NCI-H1092 (cell line): Measurements from ENCODE around the gene PLXDC2.
"Not testable (repeated sequence)": the region's sequence is repeated elsewhere in the genome, so short reads cannot be mapped to it uniquely, and the experiment has no call there.

Experiments used
- DNase-seq: peaks from one replicate; lab custom pipeline; 2025; lab: John Stamatoyannopoulos, UW

The PLXDC2 gene

GRCh38 chr10:19979628-19980027 is 163.4 kb downstream of the PLXDC2 start:
- DNase-seq = no peak

- DNase-seq = no peak
Observed at GRCh38 chr10:19983880-19984565, 167.8 kb downstream of the PLXDC2 start.

- no peak for DNase-seq
Observed at GRCh38 chr10:19985745-19986144, 169.5 kb downstream of the PLXDC2 start.

GRCh38 chr10:19986591-19986990 is 170.4 kb downstream of the PLXDC2 start:
- no peak for DNase-seq

- DNase-seq = no peak
Observed at GRCh38 chr10:19987931-19988330, 171.7 kb downstream of the PLXDC2 start.

- DNase-seq = no peak
Observed at GRCh38 chr10:19993714-19994315, 177.6 kb downstream of the PLXDC2 start.

- DNase-seq = no peak
Observed at GRCh38 chr10:19998482-19998881, 182.2 kb downstream of the PLXDC2 start.

- DNase-seq = no peak
Observed at GRCh38 chr10:19999431-19999830, 183.2 kb downstream of the PLXDC2 start.

- DNase-seq = not testable (repeated sequence)
Observed at GRCh38 chr10:20002026-20002425, 185.8 kb downstream of the PLXDC2 start.

- no peak for DNase-seq
Observed at GRCh38 chr10:20002657-20003056, 186.4 kb downstream of the PLXDC2 start.

GRCh38 chr10:20004087-20004523 is 187.9 kb downstream of the PLXDC2 start:
- DNase-seq = no peak

GRCh38 chr10:20005638-20006037 is 189.4 kb downstream of the PLXDC2 start:
- DNase-seq = no peak

GRCh38 chr10:20006169-20006870 is 190.1 kb downstream of the PLXDC2 start:
- no peak for DNase-seq

GRCh38 chr10:20007426-20007825 is 191.2 kb downstream of the PLXDC2 start:
- DNase-seq = no peak

- no peak for DNase-seq
Observed at GRCh38 chr10:20013991-20014750, 197.9 kb downstream of the PLXDC2 start.

GRCh38 chr10:20017961-20018360 is 201.7 kb downstream of the PLXDC2 start:
- DNase-seq = no peak

GRCh38 chr10:20020677-20021076 is 204.4 kb downstream of the PLXDC2 start:
- no peak for DNase-seq

GRCh38 chr10:20029523-20029922 is 213.3 kb downstream of the PLXDC2 start:
- no peak for DNase-seq

- no peak for DNase-seq
Observed at GRCh38 chr10:20033476-20033875, 217.2 kb downstream of the PLXDC2 start.

- DNase-seq = no peak
Observed at GRCh38 chr10:20034732-20035131, 218.5 kb downstream of the PLXDC2 start.

GRCh38 chr10:20040012-20040411 is 223.8 kb downstream of the PLXDC2 start:
- no peak for DNase-seq

GRCh38 chr10:20041931-20042330 is 225.7 kb downstream of the PLXDC2 start:
- no peak for DNase-seq
